Activated naive CD4-positive, alpha-beta T cell treated with anti-CD3 and anti-CD28 coated beads, Interleukin-2, amount 50 U/mL, for 24 hours (primary cell): ENCODE data around the gene LY86.
"Not testable (repeated sequence)": the region's sequence is repeated elsewhere in the genome, so short reads cannot be mapped to it uniquely, and the experiment has no call there.

Experiments
- H3K27ac Mint-ChIP-seq: one replicate; pipeline ENCODE4 v1.8.0; 2021; ENCODE audit warnings: mild to moderate bottlenecking, mixed read lengths
- H3K27me3 Mint-ChIP-seq: one replicate; pipeline ENCODE4 v1.8.0; 2021; ENCODE audit warnings: mixed read lengths
- H3K36me3 Mint-ChIP-seq: one replicate; pipeline ENCODE4 v1.8.0; 2021; ENCODE audit warnings: mixed read lengths
- H3K4me1 Mint-ChIP-seq: one replicate; pipeline ENCODE4 v1.8.0; 2021; ENCODE audit warnings: mixed read lengths
- H3K4me3 Mint-ChIP-seq: one replicate; pipeline ENCODE4 v1.8.0; 2021; ENCODE audit warnings: mild to moderate bottlenecking, mixed read lengths
- H3K9me3 Mint-ChIP-seq: one replicate; pipeline ENCODE4 v1.8.0; 2021; ENCODE audit warnings: mixed read lengths

Gene LY86

GRCh38 chr6:6603317-6603716 is 14.8 kb downstream of the LY86 start:
- H3K4me1 Mint-ChIP-seq, result peaks cover 22% of the 10 kb centered on the region
- H3K4me3 Mint-ChIP-seq, result no peak overlapping the region
- no peaks in the 10 kb centered on the region for H3K9me3 Mint-ChIP-seq
- peaks cover 1% of the 10 kb centered on the region for H3K36me3 Mint-ChIP-seq
- H3K27ac Mint-ChIP-seq, result no peak overlapping the region
- no peaks in the 10 kb centered on the region for H3K27me3 Mint-ChIP-seq

- H3K27me3 Mint-ChIP-seq, result no peaks in the 10 kb centered on the region
- no peak overlapping the region for H3K4me3 Mint-ChIP-seq
- H3K36me3 Mint-ChIP-seq, result peaks cover 1% of the 10 kb centered on the region
- no peaks in the 10 kb centered on the region for H3K9me3 Mint-ChIP-seq
- peaks cover 29% of the 10 kb centered on the region for H3K4me1 Mint-ChIP-seq
- no peak overlapping the region for H3K27ac Mint-ChIP-seq
Observed at GRCh38 chr6:6604015-6604414, 15.5 kb downstream of the LY86 start.

GRCh38 chr6:6604566-6604965 is 16.0 kb downstream of the LY86 start:
- Mint-ChIP-seq H3K27ac (no peak overlapping the region), H3K4me1 (peaks cover 34% of the 10 kb centered on the region), H3K36me3 (peaks cover 1% of the 10 kb centered on the region), H3K4me3 (no peak overlapping the region), H3K27me3 (no peaks in the 10 kb centered on the region), H3K9me3 (no peaks in the 10 kb centered on the region)

GRCh38 chr6:6605873-6606272 is 17.4 kb downstream of the LY86 start:
- Mint-ChIP-seq H3K27ac (no peak overlapping the region), H3K4me1 (peaks cover 41% of the 10 kb centered on the region)

GRCh38 chr6:6606391-6607030 is 18.0 kb downstream of the LY86 start:
- H3K4me1 Mint-ChIP-seq, result peaks cover 47% of the 10 kb centered on the region
- not testable (repeated sequence) for H3K36me3 Mint-ChIP-seq, H3K4me3 Mint-ChIP-seq, H3K9me3 Mint-ChIP-seq, H3K27ac Mint-ChIP-seq, H3K27me3 Mint-ChIP-seq

More at GRCh38 chr6:6605873-6606272, 17.4 kb downstream of the LY86 start:
- H3K36me3 Mint-ChIP-seq, result no peaks in the 10 kb centered on the region
- no peaks in the 10 kb centered on the region for H3K9me3 Mint-ChIP-seq
- no peaks in the 10 kb centered on the region for H3K27me3 Mint-ChIP-seq
- H3K4me3 Mint-ChIP-seq, result no peak overlapping the region

- peak overlapping the region; percentile 84 for H3K27ac Mint-ChIP-seq
Observed at GRCh38 chr6:6609450-6609849, 20.9 kb downstream of the LY86 start.

GRCh38 chr6:6610031-6610591 is 21.6 kb downstream of the LY86 start:
- Mint-ChIP-seq H3K36me3 (no peaks in the 10 kb centered on the region), H3K4me3 (peak overlapping the region; percentile 51)

More at GRCh38 chr6:6609450-6609849, 20.9 kb downstream of the LY86 start:
- Mint-ChIP-seq H3K36me3 (no peaks in the 10 kb centered on the region), H3K4me1 (peaks cover 67% of the 10 kb centered on the region), H3K4me3 (peak overlapping the region; percentile 11), H3K9me3 (no peaks in the 10 kb centered on the region), H3K27me3 (no peaks in the 10 kb centered on the region)

GRCh38 chr6:6611486-6611885 is 23.0 kb downstream of the LY86 start:
- peaks cover 79% of the 10 kb centered on the region for H3K4me1 Mint-ChIP-seq
- H3K36me3 Mint-ChIP-seq, result no peaks in the 10 kb centered on the region
- no peaks in the 10 kb centered on the region for H3K9me3 Mint-ChIP-seq
- no peaks in the 10 kb centered on the region for H3K27me3 Mint-ChIP-seq
- H3K27ac Mint-ChIP-seq, result peak overlapping the region; percentile 56
- H3K4me3 Mint-ChIP-seq, result peak overlapping the region; percentile 24

More at GRCh38 chr6:6610031-6610591, 21.6 kb downstream of the LY86 start:
- H3K27me3 Mint-ChIP-seq, result no peaks in the 10 kb centered on the region
- peak overlapping the region; percentile 89 for H3K27ac Mint-ChIP-seq
- peaks cover 71% of the 10 kb centered on the region for H3K4me1 Mint-ChIP-seq
- no peaks in the 10 kb centered on the region for H3K9me3 Mint-ChIP-seq

- no peak overlapping the region for H3K4me3 Mint-ChIP-seq
- H3K27me3 Mint-ChIP-seq, result no peaks in the 10 kb centered on the region
- no peak overlapping the region for H3K27ac Mint-ChIP-seq
- peaks cover 85% of the 10 kb centered on the region for H3K4me1 Mint-ChIP-seq
- H3K9me3 Mint-ChIP-seq, result no peaks in the 10 kb centered on the region
- no peaks in the 10 kb centered on the region for H3K36me3 Mint-ChIP-seq
Observed at GRCh38 chr6:6612308-6612707, 23.8 kb downstream of the LY86 start.

- H3K4me3 Mint-ChIP-seq, H3K36me3 Mint-ChIP-seq, H3K27ac Mint-ChIP-seq, H3K27me3 Mint-ChIP-seq, H3K9me3 Mint-ChIP-seq: not testable (repeated sequence)
- H3K4me1 Mint-ChIP-seq, result peaks cover 80% of the 10 kb centered on the region
Observed at GRCh38 chr6:6613103-6613718, 24.7 kb downstream of the LY86 start.

- no peaks in the 10 kb centered on the region for H3K27me3 Mint-ChIP-seq
- no peaks in the 10 kb centered on the region for H3K36me3 Mint-ChIP-seq
- peak overlapping the region; percentile 83 for H3K4me3 Mint-ChIP-seq
- H3K9me3 Mint-ChIP-seq, result no peaks in the 10 kb centered on the region
- H3K4me1 Mint-ChIP-seq, result peaks cover 80% of the 10 kb centered on the region
- peak overlapping the region; percentile 87 for H3K27ac Mint-ChIP-seq
Observed at GRCh38 chr6:6614096-6614982, 25.8 kb downstream of the LY86 start.

- Mint-ChIP-seq H3K9me3 (no peaks in the 10 kb centered on the region), H3K36me3 (no peaks in the 10 kb centered on the region), H3K27me3 (no peaks in the 10 kb centered on the region), H3K27ac (peak overlapping the region; percentile 73), H3K4me1 (peaks cover 80% of the 10 kb centered on the region), H3K4me3 (peak overlapping the region; percentile 83)
Observed at GRCh38 chr6:6614983-6615349, 26.4 kb downstream of the LY86 start.

GRCh38 chr6:6616656-6617055 is 28.1 kb downstream of the LY86 start:
- no peaks in the 10 kb centered on the region for H3K36me3 Mint-ChIP-seq
- no peaks in the 10 kb centered on the region for H3K27me3 Mint-ChIP-seq
- H3K27ac Mint-ChIP-seq, result no peak overlapping the region
- peaks cover 69% of the 10 kb centered on the region for H3K4me1 Mint-ChIP-seq
- H3K9me3 Mint-ChIP-seq, result no peaks in the 10 kb centered on the region
- H3K4me3 Mint-ChIP-seq, result no peak overlapping the region

GRCh38 chr6:6619021-6619794 is 30.7 kb downstream of the LY86 start:
- no peak overlapping the region for H3K27ac Mint-ChIP-seq
- peaks cover 48% of the 10 kb centered on the region for H3K4me1 Mint-ChIP-seq
- H3K27me3 Mint-ChIP-seq, result no peaks in the 10 kb centered on the region
- H3K36me3 Mint-ChIP-seq, result no peaks in the 10 kb centered on the region
- H3K9me3 Mint-ChIP-seq, result no peaks in the 10 kb centered on the region
- no peak overlapping the region for H3K4me3 Mint-ChIP-seq

GRCh38 chr6:6620766-6621425 is 32.4 kb downstream of the LY86 start:
- H3K9me3 Mint-ChIP-seq, result no peaks in the 10 kb centered on the region
- H3K4me1 Mint-ChIP-seq, result peaks cover 42% of the 10 kb centered on the region
- H3K27ac Mint-ChIP-seq, result no peak overlapping the region
- H3K36me3 Mint-ChIP-seq, result no peaks in the 10 kb centered on the region
- no peak overlapping the region for H3K4me3 Mint-ChIP-seq
- no peaks in the 10 kb centered on the region for H3K27me3 Mint-ChIP-seq
